Activated CD4-positive, CD25-positive, alpha-beta regulatory T cell (primary cell): ENCODE results near the gene NR6A1.

Source experiments
- DNase-seq, 4 experiments: peaks; one replicate each; lab custom pipeline; 2025; lab: John Stamatoyannopoulos, UW

The NR6A1 gene

GRCh38 chr9:124658165-124659017 lies 112.7 kb downstream of the NR6A1 start:
- DNase-seq, result no peak

GRCh38 chr9:124657516-124657915 lies 113.6 kb downstream of the NR6A1 start:
- DNase-seq, result no peak

GRCh38 chr9:124654431-124654830 lies 116.7 kb downstream of the NR6A1 start:
- no peak for DNase-seq

- DNase-seq, result no peak
These were observed 118.3 kb downstream of the NR6A1 start for GRCh38 chr9:124652615-124653393.

GRCh38 chr9:124652203-124652602 lies 118.9 kb downstream of the NR6A1 start:
- no peak for DNase-seq

GRCh38 chr9:124645274-124645673 lies 125.8 kb downstream of the NR6A1 start:
- no peak for DNase-seq

GRCh38 chr9:124639637-124640036 lies 131.5 kb downstream of the NR6A1 start:
- no peak for DNase-seq

- no peak for DNase-seq
These were observed 135.8 kb downstream of the NR6A1 start for GRCh38 chr9:124635285-124635684.

GRCh38 chr9:124632077-124632621 lies 139.0 kb downstream of the NR6A1 start:
- no peak for DNase-seq

GRCh38 chr9:124631326-124631725 lies 139.8 kb downstream of the NR6A1 start:
- no peak for DNase-seq

- DNase-seq, result no peak
These were observed 141.5 kb downstream of the NR6A1 start for GRCh38 chr9:124629600-124629999.

- no peak for DNase-seq
These were observed 142.4 kb downstream of the NR6A1 start for GRCh38 chr9:124628741-124629140.

- no peak for DNase-seq
These were observed 144.8 kb downstream of the NR6A1 start for GRCh38 chr9:124626276-124626675.

GRCh38 chr9:124625087-124625486 lies 146.0 kb downstream of the NR6A1 start:
- no peak for DNase-seq

- DNase-seq, result no peak
These were observed 146.4 kb downstream of the NR6A1 start for GRCh38 chr9:124624735-124624992.

- no peak for DNase-seq
These were observed 147.0 kb downstream of the NR6A1 start for GRCh38 chr9:124623966-124624734.

GRCh38 chr9:124622882-124623281 lies 148.2 kb downstream of the NR6A1 start:
- DNase-seq, result no peak

- DNase-seq, result no peak
These were observed 149.5 kb downstream of the NR6A1 start for GRCh38 chr9:124621371-124622328.

- DNase-seq, result no peak
These were observed 152.6 kb downstream of the NR6A1 start for GRCh38 chr9:124618476-124618875.

- peak; percentile 26 to 57 (median 32) for DNase-seq
These were observed 153.5 kb downstream of the NR6A1 start for GRCh38 chr9:124617477-124618141.

- no peak for DNase-seq
These were observed 154.2 kb downstream of the NR6A1 start for GRCh38 chr9:124616961-124617360.
